ENCODE measurements around the gene PTPRD.

PTPRD gene

DNA sequence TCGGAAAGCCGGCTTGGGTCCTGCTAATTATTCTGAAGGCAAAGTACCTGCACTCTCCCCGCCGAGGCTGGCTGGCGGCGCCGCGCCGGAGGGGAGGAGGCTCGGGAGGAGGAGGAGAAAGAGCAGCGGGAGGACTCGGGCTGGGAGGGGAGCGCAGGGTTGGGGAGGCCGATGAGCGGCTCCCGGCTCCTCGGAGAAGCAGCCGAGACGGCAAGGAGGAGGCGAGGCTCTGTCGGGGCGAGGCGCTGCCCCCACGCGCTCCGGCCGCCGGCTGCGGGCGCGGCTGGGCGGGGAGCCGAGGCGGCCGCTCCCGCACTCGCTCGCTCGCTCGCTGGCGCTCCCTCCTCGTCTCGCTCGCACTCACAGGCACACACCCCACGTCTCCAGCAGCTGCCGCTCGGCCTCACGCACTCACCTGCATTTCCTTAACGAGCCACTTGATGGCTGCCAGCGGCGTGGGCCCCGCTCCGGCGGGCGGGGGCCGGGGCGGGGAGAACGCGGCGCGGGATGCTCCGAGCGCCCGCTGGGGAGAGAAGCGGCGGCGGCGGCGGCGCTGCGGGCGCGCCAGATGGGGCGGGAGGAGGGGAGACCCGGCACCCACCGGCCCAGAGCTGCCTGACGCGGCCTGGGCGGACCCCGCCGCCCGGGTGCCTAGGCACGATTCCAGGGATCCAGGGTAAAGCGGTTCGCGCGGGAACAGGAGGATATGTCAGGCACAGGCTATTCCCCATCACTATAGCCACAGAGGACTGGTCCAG lies at the start of gene PTPRD:
PTPRD (minus strand) TSS at position 362 of the 758 bp plus-strand sequence.
- DNase-seq (ENCODE audit: low read depth), result peak; percentile 0

DNA sequence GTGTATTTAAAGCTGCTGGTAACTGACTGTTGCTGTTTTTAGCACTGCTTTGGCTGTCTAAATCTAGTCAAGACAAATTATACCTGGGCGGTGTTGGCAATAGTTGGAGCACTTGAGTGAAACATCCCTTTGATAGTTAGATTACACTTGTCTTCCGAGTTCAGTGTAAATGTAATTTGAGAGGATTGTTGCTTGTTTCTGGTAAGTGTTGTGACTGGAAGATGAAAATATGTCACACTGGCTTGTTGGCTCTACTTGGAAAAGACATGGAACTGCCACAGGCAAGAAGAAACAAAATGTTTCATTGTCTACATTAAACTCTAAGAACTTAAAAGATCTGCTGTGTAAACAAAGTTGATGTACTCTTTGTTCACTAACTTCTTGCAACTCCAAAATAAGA lies 49.2 kb upstream of the PTPRD start:
- DNase-seq (ENCODE audit: low read depth), result no peak

GRCh38 chr9:10661376-10661775 lies 48.6 kb upstream of the PTPRD start:
- DNase-seq (ENCODE audit: low read depth), result no peak

DNA sequence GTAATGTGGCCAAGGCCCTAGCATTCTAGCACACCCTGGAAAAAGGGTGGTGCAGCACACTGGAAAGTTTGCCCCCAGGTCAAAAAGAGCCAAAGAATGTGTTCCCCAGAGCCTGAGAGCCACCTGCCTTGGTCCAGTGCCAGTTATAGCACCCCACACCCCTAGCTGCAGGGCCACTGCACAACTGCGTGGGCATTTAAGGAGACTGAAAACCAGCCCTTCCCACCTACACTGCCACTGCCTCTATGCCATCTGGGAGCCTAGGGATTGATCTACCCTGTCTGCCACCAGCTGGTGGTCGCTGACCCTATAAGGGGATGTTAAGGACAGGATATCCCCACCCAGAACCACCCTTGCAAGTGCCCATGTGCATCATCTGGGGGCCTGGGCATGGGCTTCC lies 38.2 kb upstream of the PTPRD start:
- no peak for DNase-seq (ENCODE audit: low read depth)

- DNase-seq (ENCODE audit: low read depth), result no peak
Observed at GRCh38 chr9:10649076-10649475, 36.3 kb upstream of the PTPRD start.

DNA sequence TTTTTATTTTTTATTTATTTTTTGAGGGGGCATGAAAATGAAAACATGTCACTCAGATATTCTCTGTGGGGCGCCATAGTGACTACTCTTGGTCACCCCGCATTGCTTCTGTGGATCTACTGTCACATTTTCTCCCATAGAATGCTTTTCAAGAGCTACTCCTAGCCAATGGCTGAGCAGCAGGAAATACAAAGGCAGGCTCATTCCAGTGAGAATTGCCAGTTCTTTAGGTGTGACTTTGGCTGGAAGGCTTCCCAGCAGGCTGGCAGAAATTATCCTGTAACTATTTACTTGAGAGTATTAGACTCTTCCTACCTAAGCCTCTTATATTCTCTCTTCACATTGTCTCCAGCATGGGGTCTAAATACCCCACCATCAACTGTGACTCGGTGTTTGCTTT lies 21.0 kb upstream of the PTPRD start:
- DNase-seq (ENCODE audit: low read depth), result no peak

- no peak for DNase-seq (ENCODE audit: low read depth)
Observed at GRCh38 chr9:10614196-10614800, 1.5 kb upstream of the PTPRD start.

- no peak for DNase-seq (ENCODE audit: low read depth)
Observed at GRCh38 chr9:10613419-10613818, 617 bp upstream of the PTPRD start.

DNA sequence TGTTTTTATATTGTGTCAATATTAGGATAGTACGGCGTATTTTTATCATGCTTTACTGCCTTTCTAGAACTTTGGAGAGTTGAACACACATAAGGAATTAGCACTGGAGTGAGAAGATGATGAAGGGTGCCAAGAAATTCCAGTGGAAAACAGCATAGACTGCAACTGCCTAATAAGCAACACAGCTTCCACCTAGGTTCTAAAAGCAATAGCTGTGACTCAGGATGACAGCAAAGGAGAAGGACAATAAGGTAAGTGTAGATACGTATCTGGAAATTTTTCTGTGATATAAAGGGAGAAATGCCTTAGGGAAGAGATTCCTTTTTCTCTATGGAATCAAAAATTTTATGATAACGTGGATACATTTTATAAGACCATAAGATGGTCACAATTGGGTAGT lies 7.4 kb downstream of the PTPRD start:
- no peak for DNase-seq (ENCODE audit: low read depth)

GRCh38 chr9:10604927-10605326 lies 7.9 kb downstream of the PTPRD start:
- no peak for DNase-seq (ENCODE audit: low read depth)

GRCh38 chr9:10597801-10598200 lies 15.0 kb downstream of the PTPRD start:
- DNase-seq (ENCODE audit: low read depth), result no peak

DNA sequence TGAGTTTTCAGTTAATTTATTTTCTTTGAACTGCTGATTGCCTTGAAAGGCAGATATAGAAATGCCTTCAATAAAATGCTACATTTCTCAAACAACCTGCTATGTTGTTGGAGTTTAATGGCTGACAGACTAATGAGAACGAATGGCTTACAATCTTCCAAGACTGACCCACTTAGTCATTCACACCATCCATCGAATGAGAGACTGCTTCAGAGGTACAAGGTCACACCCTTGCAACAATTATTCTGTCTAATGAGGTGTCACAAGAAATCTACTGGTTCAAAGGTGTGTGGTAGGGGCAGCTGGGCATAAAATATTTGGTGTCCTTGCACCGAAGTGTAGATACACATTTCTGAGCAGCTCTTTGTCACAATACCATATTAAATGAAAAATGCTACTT lies 18.3 kb downstream of the PTPRD start:
- no peak for DNase-seq (ENCODE audit: low read depth)

DNA sequence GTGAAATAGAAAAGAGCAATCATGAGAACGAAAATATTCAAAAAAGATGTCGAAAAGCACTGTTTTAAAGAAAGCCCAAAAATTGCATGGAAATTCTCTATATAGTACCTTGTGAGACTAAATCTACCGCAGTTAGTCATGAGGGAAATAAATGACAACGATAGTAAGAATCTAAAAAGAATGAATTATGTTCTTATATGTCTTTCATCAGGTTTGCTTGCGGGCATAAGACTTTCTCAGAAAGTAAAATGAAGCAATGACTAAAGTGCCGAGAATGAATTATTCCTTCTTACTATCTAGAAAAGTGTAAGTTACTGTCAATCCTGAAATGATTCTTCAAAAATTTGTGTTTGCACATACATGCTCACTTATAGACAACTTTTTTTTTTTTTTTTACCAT lies 26.4 kb downstream of the PTPRD start:
- no peak for DNase-seq (ENCODE audit: low read depth)

DNA sequence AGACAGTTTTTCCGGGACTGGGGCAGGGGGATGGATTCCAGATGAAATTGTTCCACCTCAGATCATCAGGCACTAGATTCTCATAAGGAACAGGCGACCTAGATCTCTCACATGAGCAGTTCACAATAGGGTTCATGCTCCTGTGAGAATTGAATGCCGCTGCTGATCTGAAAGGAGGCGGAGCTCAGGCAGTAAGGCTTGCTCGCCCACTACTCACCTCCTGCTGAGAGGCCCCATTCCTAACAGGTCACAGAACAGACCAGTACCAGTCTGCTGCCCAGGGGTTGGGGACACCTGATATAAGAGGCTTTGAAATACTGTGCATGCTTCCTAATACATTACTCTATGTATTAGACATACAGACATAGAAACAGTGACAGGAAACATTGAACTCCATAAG lies 41.1 kb downstream of the PTPRD start:
- DNase-seq (ENCODE audit: low read depth), result no peak

- DNase-seq (ENCODE audit: low read depth), result no peak
Observed at GRCh38 chr9:10566848-10567247, 46.0 kb downstream of the PTPRD start.

- no peak for DNase-seq (ENCODE audit: low read depth)
Observed at GRCh38 chr9:10562581-10563343, 50.0 kb downstream of the PTPRD start.

DNA sequence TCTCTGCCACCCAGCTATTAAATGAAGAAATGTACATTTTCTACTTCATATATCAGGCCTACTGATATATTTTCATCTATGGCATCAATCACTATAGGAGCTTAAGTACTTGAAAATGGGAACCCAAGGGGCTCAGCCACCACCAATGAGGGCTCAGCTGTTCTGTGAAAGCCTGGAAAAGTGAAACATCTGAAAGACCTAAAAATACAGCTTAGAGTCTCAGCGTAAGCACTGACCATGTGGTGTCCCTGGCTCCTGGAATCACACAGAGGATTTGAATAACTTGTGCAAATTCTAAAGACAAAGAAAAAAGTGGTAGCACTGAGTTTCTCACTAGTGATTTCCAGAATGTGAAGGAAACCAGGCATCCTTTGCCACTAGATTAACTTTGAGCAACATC lies 64.5 kb downstream of the PTPRD start:
- no peak for DNase-seq (ENCODE audit: low read depth)

- DNase-seq (ENCODE audit: low read depth), result no peak
Observed at GRCh38 chr9:10538073-10538472, 74.7 kb downstream of the PTPRD start.

DNA sequence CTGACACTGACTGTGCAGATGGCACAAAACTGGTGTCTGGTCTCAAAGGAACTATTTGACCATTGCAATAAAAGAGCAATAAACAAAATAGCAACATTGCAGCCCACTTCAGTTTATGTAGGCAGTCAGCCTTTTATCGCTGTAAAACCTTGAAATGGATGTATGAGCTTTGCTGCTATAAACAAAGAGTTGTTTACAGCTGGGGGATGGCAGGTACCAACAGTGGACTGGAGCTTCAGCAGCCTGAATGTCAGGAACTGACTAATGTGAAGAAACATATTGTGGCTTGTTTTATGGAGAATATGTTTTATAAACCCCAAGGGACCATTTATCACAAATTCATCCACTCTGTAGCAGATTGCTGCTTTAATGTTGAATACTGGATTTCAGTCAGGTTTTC lies 78.0 kb downstream of the PTPRD start:
- no peak for DNase-seq (ENCODE audit: low read depth)

- no peak for DNase-seq (ENCODE audit: low read depth)
Observed at GRCh38 chr9:10525972-10526371, 86.8 kb downstream of the PTPRD start.

GRCh38 chr9:10523164-10523563 lies 89.6 kb downstream of the PTPRD start:
- no peak for DNase-seq (ENCODE audit: low read depth)

GRCh38 chr9:10512144-10512543 lies 100.7 kb downstream of the PTPRD start:
- no peak for DNase-seq (ENCODE audit: low read depth)

GRCh38 chr9:10488937-10489336 lies 123.9 kb downstream of the PTPRD start:
- DNase-seq (ENCODE audit: low read depth), result no peak

All from EH (cell line).